HepG2 (cell line): ENCODE data around the gene AUP1. TPM values are rescaled to one million over a fixed set of nuclear protein-coding genes. Genes with fewer than 3 reads are reported as not detected.

Source experiments
- AHR ChIP-seq: IDR thresholded peaks from 2 replicates; pipeline ENCODE4 v1.6.1; 2018; ENCODE audit warnings: missing genetic modification reagents, missing compliant biosample characterization
- BHLHE40 ChIP-seq: IDR thresholded peaks from 2 replicates; pipeline ENCODE4 v1.6.1; 2011; ENCODE audit warnings: low read length, improper control_type of control experiment
- CC2D1A ChIP-seq: sonication (generic); formaldehyde crosslinking; IDR thresholded peaks from 2 replicates; pipeline ENCODE4 v1.8.1; 2023; ENCODE audit warnings: mild to moderate bottlenecking, missing genetic modification reagents
- KDM3A ChIP-seq: IDR thresholded peaks from 2 replicates; pipeline ENCODE4 v1.6.1; 2018; ENCODE audit warnings: low read depth, missing compliant biosample characterization
- MIER2 ChIP-seq: IDR thresholded peaks from 2 replicates; pipeline ENCODE4 v1.6.1; 2016; ENCODE audit warnings: missing biosample characterization, missing genetic modification reagents
- MXI1 ChIP-seq: IDR thresholded peaks from 3 replicates; pipeline ENCODE4 v1.6.1; 2012; ENCODE audit warnings: low read depth, low read length, inconsistent platforms, borderline replicate concordance
- MYC ChIP-seq: sonication (generic); formaldehyde crosslinking; IDR thresholded peaks from 2 replicates; pipeline ENCODE4 v1.9.0; 2021; ENCODE audit warnings: missing genetic modification reagents, borderline replicate concordance
- POLR2AphosphoS5 ChIP-seq: IDR thresholded peaks from 2 replicates; pipeline ENCODE4 v1.6.1; 2012; ENCODE audit warnings: low read depth, low read length
- RBAK ChIP-seq: sonication (generic); formaldehyde crosslinking; IDR thresholded peaks from 2 replicates; pipeline ENCODE4 v1.5.1; 2020; ENCODE audit warnings: mild to moderate bottlenecking, missing genetic modification reagents
- RBM22 ChIP-seq: fragments of 200-400 bp; formaldehyde crosslinking; optimal IDR thresholded peaks from 2 replicates; pipeline ENCODE3; 2017; ENCODE audit warnings: mild to moderate bottlenecking, low read length, moderate library complexity
- TEAD2 ChIP-seq: sonication (generic); formaldehyde crosslinking; IDR thresholded peaks from 2 replicates; pipeline ENCODE4 v1.9.0; 2021; ENCODE audit warnings: missing genetic modification reagents
- TOE1 ChIP-seq: sonication (generic); formaldehyde crosslinking; IDR thresholded peaks from 2 replicates; pipeline ENCODE4 v1.4.0; 2020; ENCODE audit warnings: mild to moderate bottlenecking, missing genetic modification reagents
- ZBTB3 ChIP-seq: sonication (generic); formaldehyde crosslinking; IDR thresholded peaks from 2 replicates; pipeline ENCODE4 v1.4.0; 2020; ENCODE audit warnings: low read depth, mild to moderate bottlenecking, moderate library complexity, missing genetic modification reagents, borderline replicate concordance
- ZNF207 ChIP-seq: fragments of 450-650 bp; IDR thresholded peaks from 2 replicates; pipeline ENCODE4 v1.6.1; 2016; ENCODE audit warnings: antibody characterized with exemption, borderline replicate concordance
- ZNF335 ChIP-seq: sonication (generic); formaldehyde crosslinking; IDR thresholded peaks from 2 replicates; pipeline ENCODE4 v1.4.0; 2020; ENCODE audit warnings: missing genetic modification reagents
- ZNF468 ChIP-seq: sonication (generic); formaldehyde crosslinking; IDR thresholded peaks from 2 replicates; pipeline ENCODE4 v1.8.0; 2022; ENCODE audit warnings: mild to moderate bottlenecking, moderate library complexity, missing genetic modification reagents
- polyA plus RNA-seq, 8 experiments: library from polyadenylated mRNA; depleted of rRNA in 3 of 8; stranded (reverse) in 7 of 8; unstranded in 1 of 8; fragments of >200 nt; fragmentation: Illumina TruSeq in 4 of 8; extraction: Trizol in 4 of 8; gene quantifications; 2 replicates each; pipeline versions ENCODE4 v1.2.1 to v1.2.3, GENCODE V29; 2011 to 2016; ENCODE audit warnings: low read depth in 4 of 8, missing spikeins in 1 of 8, mixed read lengths in 1 of 8; ENCODE audit not compliant: insufficient read depth in 1 of 8
- total RNA-seq, 5 experiments: library from RNA; depleted of rRNA; stranded (reverse); fragments of >200 nt; fragmentation: Illumina TruSeq; extraction: Trizol; gene quantifications; 2 replicates each; pipeline ENCODE4 v1.2.3, GENCODE V29; 2016; ENCODE audit warnings: low read depth in 1 of 5
- TF ChIP-seq, protein P1 (sequence below): sonication (generic); formaldehyde crosslinking; IDR thresholded peaks from 2 replicates; pipeline ENCODE4 v1.5.1; 2020; ENCODE audit warnings: missing genetic modification reagents, mild to moderate bottlenecking, borderline replicate concordance
- TF ChIP-seq, protein P2 (sequence below): sonication (generic); formaldehyde crosslinking; IDR thresholded peaks from 2 replicates; pipeline ENCODE4 v1.8.0; 2022; ENCODE audit warnings: missing genetic modification reagents, mild to moderate bottlenecking, moderate library complexity, borderline replicate concordance
- TF ChIP-seq, protein P3 (sequence below): sonication (generic); formaldehyde crosslinking; IDR thresholded peaks from 2 replicates; pipeline ENCODE4 v1.4.0; 2020; ENCODE audit warnings: missing genetic modification reagents, mild to moderate bottlenecking, borderline replicate concordance
- TF ChIP-seq, protein P4 (sequence below): sonication (generic); formaldehyde crosslinking; IDR thresholded peaks from 2 replicates; pipeline ENCODE4 v1.5.0; 2020; ENCODE audit warnings: missing genetic modification reagents
- TF ChIP-seq, protein P5 (sequence below): sonication (generic); formaldehyde crosslinking; IDR thresholded peaks from 2 replicates; pipeline ENCODE4 v1.4.0; 2020; ENCODE audit warnings: missing genetic modification reagents, borderline replicate concordance

The AUP1 gene
- total and polyA plus RNA-seq, 2 of the 13 experiments (the other 11 are each of a cell fraction or from before 2014, with no cell fraction given): 174 to 267 TPM

DNA sequence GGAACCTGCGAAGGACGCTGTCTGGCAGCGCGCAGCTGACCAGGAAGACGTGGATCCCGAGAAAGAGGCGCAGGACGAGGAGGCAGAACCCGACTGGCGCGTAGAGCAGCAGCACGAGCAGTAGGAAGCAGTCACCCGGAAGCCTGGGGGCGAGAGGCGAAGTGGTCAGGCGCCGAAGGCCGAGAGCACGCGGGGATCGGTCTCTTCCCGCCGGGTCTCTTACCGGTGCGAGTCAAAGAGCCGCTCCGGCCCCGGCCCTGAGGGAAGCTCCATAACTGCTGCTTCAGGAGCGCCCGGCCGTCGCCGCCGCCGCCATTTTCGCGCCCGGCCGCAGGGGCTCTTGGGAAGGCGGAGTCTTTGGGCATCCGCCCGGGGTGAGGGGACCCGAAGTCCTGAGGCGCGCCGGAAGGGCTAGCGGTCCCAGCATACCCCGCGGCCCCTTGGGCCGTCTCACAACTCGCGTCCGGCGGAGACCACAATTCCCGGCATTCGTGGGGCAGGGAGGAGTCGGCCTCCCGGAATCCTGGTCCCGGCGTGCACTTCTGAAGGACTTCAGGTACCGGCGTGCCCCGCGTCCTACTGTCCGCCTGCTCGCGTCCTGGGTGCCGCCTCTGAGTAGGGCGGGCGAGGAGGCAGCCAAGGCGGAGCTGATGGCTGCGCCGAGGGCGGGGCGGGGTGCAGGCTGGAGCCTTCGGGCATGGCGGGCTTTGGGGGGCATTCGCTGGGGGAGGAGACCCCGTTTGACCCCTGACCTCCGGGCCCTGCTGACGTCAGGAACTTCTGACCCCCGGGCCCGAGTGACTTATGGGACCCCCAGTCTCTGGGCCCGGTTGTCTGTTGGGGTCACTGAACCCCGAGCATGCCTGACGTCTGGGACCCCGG lies at the start of gene AUP1, which contains the start of gene HTRA2 (continued):
- TF ChIP-seq BHLHE40: peak; percentile 32; the same call in 1 of the 2 replicates
- TF ChIP-seq MYC (CRISPR knock-in tag): peak; percentile 84
- TF ChIP-seq ZNF335 (CRISPR knock-in tag): peak; percentile 97
- no peak; the same call in 1 of the 2 replicates for TF ChIP-seq KDM3A (CRISPR knock-in tag)
- TF ChIP-seq ZNF207: no peak
- TF ChIP-seq TOE1 (CRISPR knock-in tag): no peak
- TF ChIP-seq TEAD2 (CRISPR knock-in tag): no peak
- TF ChIP-seq RBAK: 0 out of 2 replicates have a peak, but pooled peaks have one; percentile 23
- TF ChIP-seq, protein P1, sequence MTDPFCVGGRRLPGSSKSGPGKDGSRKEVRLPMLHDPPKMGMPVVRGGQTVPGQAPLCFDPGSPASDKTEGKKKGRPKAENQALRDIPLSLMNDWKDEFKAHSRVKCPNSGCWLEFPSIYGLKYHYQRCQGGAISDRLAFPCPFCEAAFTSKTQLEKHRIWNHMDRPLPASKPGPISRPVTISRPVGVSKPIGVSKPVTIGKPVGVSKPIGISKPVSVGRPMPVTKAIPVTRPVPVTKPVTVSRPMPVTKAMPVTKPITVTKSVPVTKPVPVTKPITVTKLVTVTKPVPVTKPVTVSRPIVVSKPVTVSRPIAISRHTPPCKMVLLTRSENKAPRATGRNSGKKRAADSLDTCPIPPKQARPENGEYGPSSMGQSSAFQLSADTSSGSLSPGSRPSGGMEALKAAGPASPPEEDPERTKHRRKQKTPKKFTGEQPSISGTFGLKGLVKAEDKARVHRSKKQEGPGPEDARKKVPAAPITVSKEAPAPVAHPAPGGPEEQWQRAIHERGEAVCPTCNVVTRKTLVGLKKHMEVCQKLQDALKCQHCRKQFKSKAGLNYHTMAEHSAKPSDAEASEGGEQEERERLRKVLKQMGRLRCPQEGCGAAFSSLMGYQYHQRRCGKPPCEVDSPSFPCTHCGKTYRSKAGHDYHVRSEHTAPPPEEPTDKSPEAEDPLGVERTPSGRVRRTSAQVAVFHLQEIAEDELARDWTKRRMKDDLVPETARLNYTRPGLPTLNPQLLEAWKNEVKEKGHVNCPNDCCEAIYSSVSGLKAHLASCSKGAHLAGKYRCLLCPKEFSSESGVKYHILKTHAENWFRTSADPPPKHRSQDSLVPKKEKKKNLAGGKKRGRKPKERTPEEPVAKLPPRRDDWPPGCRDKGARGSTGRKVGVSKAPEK (CRISPR knock-in tag): no peak
- no peak for TF ChIP-seq RBM22
- no peak for TF ChIP-seq CC2D1A
- no peak for TF ChIP-seq ZNF468 (CRISPR knock-in tag)
- TF ChIP-seq, protein P2, sequence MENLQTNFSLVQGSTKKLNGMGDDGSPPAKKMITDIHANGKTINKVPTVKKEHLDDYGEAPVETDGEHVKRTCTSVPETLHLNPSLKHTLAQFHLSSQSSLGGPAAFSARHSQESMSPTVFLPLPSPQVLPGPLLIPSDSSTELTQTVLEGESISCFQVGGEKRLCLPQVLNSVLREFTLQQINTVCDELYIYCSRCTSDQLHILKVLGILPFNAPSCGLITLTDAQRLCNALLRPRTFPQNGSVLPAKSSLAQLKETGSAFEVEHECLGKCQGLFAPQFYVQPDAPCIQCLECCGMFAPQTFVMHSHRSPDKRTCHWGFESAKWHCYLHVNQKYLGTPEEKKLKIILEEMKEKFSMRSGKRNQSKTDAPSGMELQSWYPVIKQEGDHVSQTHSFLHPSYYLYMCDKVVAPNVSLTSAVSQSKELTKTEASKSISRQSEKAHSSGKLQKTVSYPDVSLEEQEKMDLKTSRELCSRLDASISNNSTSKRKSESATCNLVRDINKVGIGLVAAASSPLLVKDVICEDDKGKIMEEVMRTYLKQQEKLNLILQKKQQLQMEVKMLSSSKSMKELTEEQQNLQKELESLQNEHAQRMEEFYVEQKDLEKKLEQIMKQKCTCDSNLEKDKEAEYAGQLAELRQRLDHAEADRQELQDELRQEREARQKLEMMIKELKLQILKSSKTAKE (CRISPR knock-in tag): no peak
- TF ChIP-seq AHR: no peak
- peak; percentile 72; the same call in 1 of the 2 replicates for TF ChIP-seq MIER2 (CRISPR knock-in tag)
- TF ChIP-seq, protein P3, sequence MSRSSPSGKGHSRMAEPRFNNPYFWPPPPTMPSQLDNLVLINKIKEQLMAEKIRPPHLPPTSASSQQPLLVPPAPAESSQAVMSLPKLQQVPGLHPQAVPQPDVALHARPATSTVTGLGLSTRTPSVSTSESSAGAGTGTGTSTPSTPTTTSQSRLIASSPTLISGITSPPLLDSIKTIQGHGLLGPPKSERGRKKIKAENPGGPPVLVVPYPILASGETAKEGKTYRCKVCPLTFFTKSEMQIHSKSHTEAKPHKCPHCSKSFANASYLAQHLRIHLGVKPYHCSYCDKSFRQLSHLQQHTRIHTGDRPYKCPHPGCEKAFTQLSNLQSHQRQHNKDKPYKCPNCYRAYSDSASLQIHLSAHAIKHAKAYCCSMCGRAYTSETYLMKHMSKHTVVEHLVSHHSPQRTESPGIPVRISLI (CRISPR knock-in tag): no peak; the same call in none of the 2 replicates
- peak; percentile 93; the same call in 2 of the 3 replicates for TF ChIP-seq MXI1
- TF ChIP-seq ZBTB3 (CRISPR knock-in tag): peak; percentile 81; the same call in 1 of the 2 replicates
- TF ChIP-seq POLR2AphosphoS5: peak; percentile 91
- TF ChIP-seq, protein P4, sequence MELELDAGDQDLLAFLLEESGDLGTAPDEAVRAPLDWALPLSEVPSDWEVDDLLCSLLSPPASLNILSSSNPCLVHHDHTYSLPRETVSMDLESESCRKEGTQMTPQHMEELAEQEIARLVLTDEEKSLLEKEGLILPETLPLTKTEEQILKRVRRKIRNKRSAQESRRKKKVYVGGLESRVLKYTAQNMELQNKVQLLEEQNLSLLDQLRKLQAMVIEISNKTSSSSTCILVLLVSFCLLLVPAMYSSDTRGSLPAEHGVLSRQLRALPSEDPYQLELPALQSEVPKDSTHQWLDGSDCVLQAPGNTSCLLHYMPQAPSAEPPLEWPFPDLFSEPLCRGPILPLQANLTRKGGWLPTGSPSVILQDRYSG (CRISPR knock-in tag): peak; percentile 93
- TF ChIP-seq, protein P5, sequence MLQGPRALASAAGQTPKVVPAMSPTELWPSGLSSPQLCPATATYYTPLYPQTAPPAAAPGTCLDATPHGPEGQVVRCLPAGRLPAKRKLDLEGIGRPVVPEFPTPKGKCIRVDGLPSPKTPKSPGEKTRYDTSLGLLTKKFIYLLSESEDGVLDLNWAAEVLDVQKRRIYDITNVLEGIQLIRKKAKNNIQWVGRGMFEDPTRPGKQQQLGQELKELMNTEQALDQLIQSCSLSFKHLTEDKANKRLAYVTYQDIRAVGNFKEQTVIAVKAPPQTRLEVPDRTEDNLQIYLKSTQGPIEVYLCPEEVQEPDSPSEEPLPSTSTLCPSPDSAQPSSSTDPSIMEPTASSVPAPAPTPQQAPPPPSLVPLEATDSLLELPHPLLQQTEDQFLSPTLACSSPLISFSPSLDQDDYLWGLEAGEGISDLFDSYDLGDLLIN: peak; percentile 88
